Neural cell (in vitro differentiated cells): ENCODE data around the gene FAS.

ENCODE experiments used
- EP300 ChIP-seq: fragments of 450-650 bp; conservative IDR thresholded peaks from 2 replicates; pipeline ENCODE4 v1.6.1; 2014; ENCODE audit warnings: antibody characterized with exemption, mild to moderate bottlenecking, moderate library complexity; ENCODE audit not compliant: poor library complexity, severe bottlenecking
- MXI1 ChIP-seq: fragments of 450-650 bp; conservative IDR thresholded peaks from 2 replicates; pipeline ENCODE4 v1.6.1; 2014; ENCODE audit warnings: antibody characterized with exemption, mild to moderate bottlenecking; ENCODE audit not compliant: poor library complexity, severe bottlenecking
- POLR2AphosphoS5 ChIP-seq: IDR thresholded peaks from 2 replicates; pipeline ENCODE4 v1.6.1; 2012
- SMC3 ChIP-seq: fragments of 450-650 bp; conservative IDR thresholded peaks from 2 replicates; pipeline ENCODE4 v1.6.1; 2014; ENCODE audit warnings: antibody characterized with exemption, mild to moderate bottlenecking, moderate library complexity; ENCODE audit not compliant: poor library complexity
- TF ChIP-seq, protein P1 (sequence below): fragments of 450-650 bp; IDR thresholded peaks from 2 replicates; pipeline ENCODE4 v1.5.1; 2014; ENCODE audit warnings: antibody characterized with exemption, mild to moderate bottlenecking, moderate library complexity; ENCODE audit not compliant: poor library complexity, severe bottlenecking
- TF ChIP-seq, protein P2 (sequence below): IDR thresholded peaks from 2 replicates; pipeline ENCODE4 v1.6.1; 2012; ENCODE audit warnings: borderline replicate concordance

DNA sequence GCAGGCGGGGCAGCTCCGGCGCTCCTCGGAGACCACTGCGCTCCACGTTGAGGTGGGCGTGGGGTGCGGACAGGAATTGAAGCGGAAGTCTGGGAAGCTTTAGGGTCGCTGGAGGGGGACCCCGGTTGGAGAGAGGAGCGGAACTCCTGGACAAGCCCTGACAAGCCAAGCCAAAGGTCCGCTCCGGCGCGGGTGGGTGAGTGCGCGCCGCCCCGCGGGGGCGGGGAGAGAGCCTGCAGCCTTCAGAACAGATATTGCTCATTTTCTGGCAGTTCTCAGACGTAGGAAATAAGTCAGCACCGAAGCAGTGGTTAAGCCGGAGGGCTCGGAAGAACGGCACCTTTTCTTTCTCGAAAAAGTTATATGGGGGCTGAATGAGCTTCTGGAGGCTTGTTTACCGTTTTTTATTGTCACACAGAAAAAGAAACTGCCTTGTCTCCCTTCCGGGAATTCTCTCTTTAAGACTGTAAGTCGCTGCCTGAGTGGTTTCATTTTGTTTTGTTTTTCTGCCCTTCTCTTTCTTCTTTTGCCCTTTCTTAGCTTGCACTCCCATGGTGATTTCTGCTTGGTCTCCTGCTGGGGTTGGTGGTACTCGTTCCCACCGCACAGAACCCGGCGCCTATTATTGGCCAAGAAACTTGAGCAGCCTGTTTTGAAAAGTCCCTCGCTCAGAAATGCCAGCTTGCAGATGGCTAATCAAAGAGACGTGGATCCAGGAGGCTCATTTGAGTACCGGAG is 732 bp downstream of the FAS start:
- TF ChIP-seq EP300 (no peak), SMC3 (no peak), MXI1 (no peak), POLR2AphosphoS5 (no peak)
- TF ChIP-seq, protein P1, sequence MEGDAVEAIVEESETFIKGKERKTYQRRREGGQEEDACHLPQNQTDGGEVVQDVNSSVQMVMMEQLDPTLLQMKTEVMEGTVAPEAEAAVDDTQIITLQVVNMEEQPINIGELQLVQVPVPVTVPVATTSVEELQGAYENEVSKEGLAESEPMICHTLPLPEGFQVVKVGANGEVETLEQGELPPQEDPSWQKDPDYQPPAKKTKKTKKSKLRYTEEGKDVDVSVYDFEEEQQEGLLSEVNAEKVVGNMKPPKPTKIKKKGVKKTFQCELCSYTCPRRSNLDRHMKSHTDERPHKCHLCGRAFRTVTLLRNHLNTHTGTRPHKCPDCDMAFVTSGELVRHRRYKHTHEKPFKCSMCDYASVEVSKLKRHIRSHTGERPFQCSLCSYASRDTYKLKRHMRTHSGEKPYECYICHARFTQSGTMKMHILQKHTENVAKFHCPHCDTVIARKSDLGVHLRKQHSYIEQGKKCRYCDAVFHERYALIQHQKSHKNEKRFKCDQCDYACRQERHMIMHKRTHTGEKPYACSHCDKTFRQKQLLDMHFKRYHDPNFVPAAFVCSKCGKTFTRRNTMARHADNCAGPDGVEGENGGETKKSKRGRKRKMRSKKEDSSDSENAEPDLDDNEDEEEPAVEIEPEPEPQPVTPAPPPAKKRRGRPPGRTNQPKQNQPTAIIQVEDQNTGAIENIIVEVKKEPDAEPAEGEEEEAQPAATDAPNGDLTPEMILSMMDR, result no peak
- TF ChIP-seq, protein P2, sequence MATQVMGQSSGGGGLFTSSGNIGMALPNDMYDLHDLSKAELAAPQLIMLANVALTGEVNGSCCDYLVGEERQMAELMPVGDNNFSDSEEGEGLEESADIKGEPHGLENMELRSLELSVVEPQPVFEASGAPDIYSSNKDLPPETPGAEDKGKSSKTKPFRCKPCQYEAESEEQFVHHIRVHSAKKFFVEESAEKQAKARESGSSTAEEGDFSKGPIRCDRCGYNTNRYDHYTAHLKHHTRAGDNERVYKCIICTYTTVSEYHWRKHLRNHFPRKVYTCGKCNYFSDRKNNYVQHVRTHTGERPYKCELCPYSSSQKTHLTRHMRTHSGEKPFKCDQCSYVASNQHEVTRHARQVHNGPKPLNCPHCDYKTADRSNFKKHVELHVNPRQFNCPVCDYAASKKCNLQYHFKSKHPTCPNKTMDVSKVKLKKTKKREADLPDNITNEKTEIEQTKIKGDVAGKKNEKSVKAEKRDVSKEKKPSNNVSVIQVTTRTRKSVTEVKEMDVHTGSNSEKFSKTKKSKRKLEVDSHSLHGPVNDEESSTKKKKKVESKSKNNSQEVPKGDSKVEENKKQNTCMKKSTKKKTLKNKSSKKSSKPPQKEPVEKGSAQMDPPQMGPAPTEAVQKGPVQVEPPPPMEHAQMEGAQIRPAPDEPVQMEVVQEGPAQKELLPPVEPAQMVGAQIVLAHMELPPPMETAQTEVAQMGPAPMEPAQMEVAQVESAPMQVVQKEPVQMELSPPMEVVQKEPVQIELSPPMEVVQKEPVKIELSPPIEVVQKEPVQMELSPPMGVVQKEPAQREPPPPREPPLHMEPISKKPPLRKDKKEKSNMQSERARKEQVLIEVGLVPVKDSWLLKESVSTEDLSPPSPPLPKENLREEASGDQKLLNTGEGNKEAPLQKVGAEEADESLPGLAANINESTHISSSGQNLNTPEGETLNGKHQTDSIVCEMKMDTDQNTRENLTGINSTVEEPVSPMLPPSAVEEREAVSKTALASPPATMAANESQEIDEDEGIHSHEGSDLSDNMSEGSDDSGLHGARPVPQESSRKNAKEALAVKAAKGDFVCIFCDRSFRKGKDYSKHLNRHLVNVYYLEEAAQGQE, result no peak
